ENCODE data around the gene CMPK1.
"Not testable (repeated sequence)": the region's sequence is repeated elsewhere in the genome, so short reads cannot be mapped to it uniquely, and the experiment has no call there.

The CMPK1 gene

GRCh38 chr1:47317841-47318240, 15.7 kb upstream of the CMPK1 start:
- peak; percentile 27 for DNase-seq (ENCODE audit: low read depth)
- no peak for TF ChIP-seq CTCF (IDR thresholded peaks at IDR 0.05; ENCODE audit: low read length, missing control alignments)
- H3K4me3 ChIP-seq (replicated peaks; ENCODE audit: low read depth, low read length), result no peak overlapping the region

DNA sequence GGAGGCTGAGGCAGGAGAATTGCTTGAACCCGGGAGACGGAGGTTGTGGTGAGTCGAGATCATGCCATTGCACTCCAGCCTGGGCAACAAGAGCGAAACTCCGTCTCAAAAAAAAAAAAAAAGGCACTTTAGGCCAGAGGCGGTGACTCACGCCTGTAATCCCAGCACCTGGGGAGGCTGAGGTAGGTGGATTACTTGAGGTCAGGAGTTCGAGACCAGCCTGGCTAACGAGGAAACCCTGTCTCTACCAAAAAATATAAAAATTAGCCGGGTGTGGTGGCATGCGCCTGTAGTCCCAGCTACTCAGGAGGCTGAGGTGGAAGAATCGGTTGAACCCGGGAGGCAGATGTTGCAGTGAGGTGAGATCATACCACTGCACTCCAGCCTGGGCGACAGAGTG, 13.6 kb upstream of the CMPK1 start:
- H3K4me3 ChIP-seq (replicated peaks; ENCODE audit: low read depth, low read length); DNase-seq (ENCODE audit: low read depth): not testable (repeated sequence)

DNA sequence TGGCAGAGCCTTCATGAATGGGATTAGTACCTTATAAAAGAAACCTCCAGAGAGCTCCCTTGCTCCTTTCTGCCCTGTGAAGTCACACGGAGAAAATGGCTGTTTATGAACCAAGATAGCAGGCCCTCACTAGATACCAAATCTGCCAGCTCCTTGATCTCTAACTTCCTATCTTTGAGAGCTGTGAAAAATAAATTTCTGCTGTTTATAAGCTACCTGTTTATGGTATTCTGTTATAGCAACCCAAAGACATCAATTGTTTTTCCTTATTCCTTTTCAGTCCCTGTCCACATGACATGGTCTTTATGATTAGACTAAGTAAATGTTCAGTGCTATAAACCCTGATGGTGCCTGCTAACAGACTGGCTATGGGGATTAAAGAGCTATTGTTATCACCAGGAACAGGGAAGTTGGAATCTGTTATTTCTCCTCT, 10.0 kb upstream of the CMPK1 start:
- DNase-seq (ENCODE audit: low read depth), result no peak
- no peak for TF ChIP-seq CTCF (IDR thresholded peaks at IDR 0.05; ENCODE audit: low read length, missing control alignments)
- no peak overlapping the region for H3K4me3 ChIP-seq (replicated peaks; ENCODE audit: low read depth, low read length)

DNA sequence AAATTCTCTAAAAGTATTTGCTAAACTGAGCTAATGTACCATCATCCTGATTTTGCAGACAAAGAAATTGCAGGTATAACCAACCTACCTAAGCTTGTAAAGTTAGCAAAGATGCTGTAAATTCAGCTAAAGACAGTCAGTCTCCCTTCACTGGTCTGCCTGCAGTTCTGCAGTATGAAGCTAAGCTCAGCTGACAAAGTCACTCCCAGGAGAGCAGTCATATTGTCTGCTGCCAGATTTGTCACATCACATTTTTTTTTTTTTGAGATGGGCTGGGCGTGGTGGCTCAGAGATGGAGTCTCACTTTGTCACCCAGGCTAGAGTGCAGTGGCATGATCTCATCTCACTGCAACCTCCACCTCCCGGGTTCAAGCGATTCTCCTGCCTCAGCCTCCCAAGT, 8.9 kb upstream of the CMPK1 start:
- no peak for TF ChIP-seq CTCF (IDR thresholded peaks at IDR 0.05; ENCODE audit: low read length, missing control alignments)
- H3K4me3 ChIP-seq (replicated peaks; ENCODE audit: low read depth, low read length), result no peak overlapping the region
- DNase-seq (ENCODE audit: low read depth), result no peak

DNA sequence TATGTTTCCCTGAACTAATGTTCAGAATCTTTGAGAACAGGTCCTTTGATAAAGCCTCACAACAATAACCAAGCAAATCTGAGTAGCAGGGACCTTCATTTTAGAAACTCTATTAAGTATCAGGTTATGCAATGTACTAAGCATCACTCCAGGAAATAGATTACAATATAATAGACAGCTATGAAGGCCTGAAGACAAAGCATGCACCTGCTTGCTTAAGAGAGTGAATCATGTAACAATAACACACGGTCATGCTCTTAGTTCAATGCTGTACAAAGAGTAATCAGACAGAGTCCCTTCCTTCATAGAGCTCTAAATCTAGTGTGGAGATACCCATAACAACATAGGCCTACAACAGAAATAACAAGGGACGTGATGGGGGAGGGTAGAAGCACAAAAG, 8.1 kb upstream of the CMPK1 start:
- H3K4me3 ChIP-seq (replicated peaks; ENCODE audit: low read depth, low read length), result no peak overlapping the region
- no peak for TF ChIP-seq CTCF (IDR thresholded peaks at IDR 0.05; ENCODE audit: low read length, missing control alignments)
- DNase-seq (ENCODE audit: low read depth), result peak; percentile 31

DNA sequence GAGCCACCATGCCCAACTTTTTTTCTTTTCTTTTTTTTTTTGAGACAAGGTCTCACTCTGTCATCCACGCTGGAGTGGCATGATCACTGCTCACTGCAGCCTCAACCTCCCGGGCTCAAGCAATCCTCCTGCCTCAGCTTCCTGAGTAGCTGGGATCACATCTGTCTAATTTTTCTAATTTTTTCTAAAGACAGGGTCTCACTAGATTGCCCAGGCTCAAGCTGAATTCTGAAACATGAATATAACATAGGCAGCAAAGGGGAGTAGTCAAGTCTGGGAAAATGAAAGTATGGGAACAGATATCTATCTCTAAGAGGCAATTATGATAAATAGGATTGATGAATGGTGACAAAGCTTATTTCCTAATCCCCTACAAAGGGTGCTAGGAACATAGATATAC, 7.3 kb upstream of the CMPK1 start:
- DNase-seq (ENCODE audit: low read depth), result no peak
- H3K4me3 ChIP-seq (replicated peaks; ENCODE audit: low read depth, low read length), result no peak overlapping the region
- no peak for TF ChIP-seq CTCF (IDR thresholded peaks at IDR 0.05; ENCODE audit: low read length, missing control alignments)

GRCh38 chr1:47328992-47329391, 4.6 kb upstream of the CMPK1 start:
- H3K4me3 ChIP-seq (replicated peaks; ENCODE audit: low read depth, low read length), result no peak overlapping the region
- DNase-seq (ENCODE audit: low read depth), result no peak
- TF ChIP-seq CTCF (IDR thresholded peaks at IDR 0.05; ENCODE audit: low read length, missing control alignments), result no peak

DNA sequence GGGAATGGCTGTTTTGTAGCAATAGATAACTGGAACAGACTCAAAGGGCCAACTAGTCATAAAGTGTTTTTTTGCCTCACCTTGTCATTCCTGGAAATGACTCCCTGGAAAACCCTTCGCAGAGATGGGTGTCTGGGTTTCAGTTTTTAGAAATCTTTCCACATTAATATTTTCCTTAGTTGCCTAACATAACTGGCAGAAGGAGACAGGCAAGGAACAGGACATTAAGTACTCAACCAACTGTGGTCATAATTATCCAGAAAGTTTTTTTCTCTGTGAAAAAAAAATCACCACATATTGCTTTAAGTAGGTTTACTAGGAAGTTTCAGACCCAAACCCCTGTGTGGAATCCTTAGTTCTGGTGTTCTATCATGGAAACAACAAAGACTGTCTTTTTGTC, 3.4 kb upstream of the CMPK1 start:
- no peak for TF ChIP-seq CTCF (IDR thresholded peaks at IDR 0.05; ENCODE audit: low read length, missing control alignments)
- no peak for DNase-seq (ENCODE audit: low read depth)
- no peak overlapping the region for H3K4me3 ChIP-seq (replicated peaks; ENCODE audit: low read depth, low read length)

All from fibroblast of pulmonary artery (primary cell).